Lung (tissue), 12 donors: ENCODE data around the gene VIP. TPM values are rescaled to one million over a fixed set of nuclear protein-coding genes. Genes with fewer than 3 reads are reported as not detected.

Source experiments
- ATAC-seq: fragments of 200-7000 bp; cut with Tn5 transposase; one replicate; pipeline ENCODE4 v1.9.1; 2020; ENCODE audit warnings: moderate number of reproducible peaks; ENCODE audit not compliant: insufficient read depth, low FRiP score
- DNase-seq, 3 donors: peaks; one replicate each; pipeline ENCODE4 v3.0.0-alpha.2; 2013 to 2017
- H3K27ac ChIP-seq, 2 donors: one replicate each; pipeline ENCODE4 v1.5.1; 2013; ENCODE audit warnings: mild to moderate bottlenecking in 2 of 2, moderate library complexity in 2 of 2, control low read depth in 1 of 2, inconsistent platforms in 1 of 2, low read depth in 1 of 2, low read length in 1 of 2
- H3K27me3 ChIP-seq, 3 donors: one replicate each; pipeline ENCODE4 v1.5.1; 2013; ENCODE audit warnings: low read length in 2 of 3; ENCODE audit not compliant: control insufficient read depth in 3 of 3, insufficient read depth in 3 of 3
- H3K36me3 ChIP-seq, 4 donors: one replicate each; pipeline ENCODE4 v1.5.1; 2013; ENCODE audit warnings: low read length in 4 of 4, mild to moderate bottlenecking in 1 of 4, moderate library complexity in 1 of 4; ENCODE audit not compliant: control insufficient read depth in 4 of 4, insufficient read depth in 4 of 4
- H3K4me1 ChIP-seq, 5 donors: one replicate each; pipeline ENCODE4 v1.5.1; 2013; ENCODE audit warnings: low read length in 5 of 5, mild to moderate bottlenecking in 2 of 5, moderate library complexity in 1 of 5; ENCODE audit not compliant: control insufficient read depth in 5 of 5, insufficient read depth in 5 of 5
- H3K4me3 ChIP-seq: one replicate; pipeline ENCODE4 v1.5.1; 2013; ENCODE audit warnings: mild to moderate bottlenecking, control low read depth, moderate library complexity
- H3K9ac ChIP-seq, 2 donors: one replicate each; pipeline ENCODE4 v1.5.1; 2013; ENCODE audit warnings: low read length in 2 of 2, control low read depth in 1 of 2; ENCODE audit not compliant: insufficient read depth in 1 of 2
- H3K9me3 ChIP-seq, 4 donors: one replicate each; pipeline ENCODE4 v1.5.1; 2013; ENCODE audit warnings: low read length in 3 of 4, mild to moderate bottlenecking in 1 of 4, moderate library complexity in 1 of 4; ENCODE audit not compliant: control insufficient read depth in 4 of 4, insufficient read depth in 3 of 4
- CTCF ChIP-seq: IDR thresholded peaks from 2 replicates; pipeline ENCODE4 v1.5.1; 2012; ENCODE audit warnings: mild to moderate bottlenecking; ENCODE audit errors: control extremely low read depth, extremely low read depth
- WGBS, 2 donors: extraction: QIAGEN DNeasy Blood & Tissue Kit; methylation state at CpG; one replicate each; pipeline ENCODE4 v1.1.7; 2013; 5-methylcytosine and 5-hydroxymethylcytosine counted together
- polyA plus RNA-seq, 2 donors: library from polyadenylated mRNA; stranded (reverse); fragments of 200-250 nt; gene quantifications; one replicate each; pipeline ENCODE4 v1.2.1, GENCODE V29; 2013
- total RNA-seq, 2 donors: library from RNA; depleted of rRNA in 1 of 2; stranded (reverse); fragments of >200 nt in 1 of 2; gene quantifications; one replicate each; pipeline ENCODE4 v1.2.1, GENCODE V29; 2014 to 2021
- donor health status: control.
- donor health status: control.
- donor health status: Bipolar disorder and iron deficiency.
- donor health status: healthy.
- donor health status: DM: yes; HTN: yes; CAD: no.

Gene VIP
- total and polyA plus RNA-seq, 4 donors = 0.35 to 13.0 (median 0.92) TPM

GRCh38 chr6:152748843-152749242 is 1.8 kb upstream of the VIP start:
- Histone ChIP-seq H3K9me3 (peaks cover 0 to 3% (median 0%) of the 10 kb centered on the region in 4 donors), H3K27me3 (no peaks in the 10 kb centered on the region), H3K27ac (no peak overlapping the region), H3K4me3 (no peak overlapping the region), H3K4me1 (no peaks in the 10 kb centered on the region), H3K9ac (no peak overlapping the region), H3K36me3 (no peaks in the 10 kb centered on the region)
- DNase-seq (peak in 2 of 3 donors; percentile 2 to 4), ATAC-seq (no peak)
- WGBS, 2 donors = 33 to 58% methylated on average over 1 of the region's 1 CpG
- TF ChIP-seq CTCF = no peak

- peaks cover 0 to 3% (median 0%) of the 10 kb centered on the region in 4 donors for H3K9me3 ChIP-seq
- no peaks in the 10 kb centered on the region for H3K4me1 ChIP-seq
- H3K36me3 ChIP-seq = no peaks in the 10 kb centered on the region
- ATAC-seq (no peak), DNase-seq (no peak)
- no peak overlapping the region for H3K27ac ChIP-seq
- 83 to 87% methylated on average over 1 of the region's 1 CpG for WGBS, 2 donors
- H3K9ac ChIP-seq = no peak overlapping the region
- no peaks in the 10 kb centered on the region for H3K27me3 ChIP-seq
- TF ChIP-seq CTCF = no peak
- no peak overlapping the region for H3K4me3 ChIP-seq
Measured at GRCh38 chr6:152749336-152749735, 1.3 kb upstream of the VIP start.

- no peak overlapping the region for H3K4me3 ChIP-seq
- H3K4me1 ChIP-seq = no peaks in the 10 kb centered on the region
- DNase-seq = no peak
- no peak for ATAC-seq
- H3K9me3 ChIP-seq = peaks cover 0 to 2% (median 0%) of the 10 kb centered on the region in 4 donors
- H3K27ac ChIP-seq = no peak overlapping the region
- H3K9ac ChIP-seq = no peak overlapping the region
- H3K36me3 ChIP-seq = no peaks in the 10 kb centered on the region
- TF ChIP-seq CTCF = no peak
- WGBS, 2 donors = 83 to 86% methylated on average over 3 of the region's 3 CpGs
- no peaks in the 10 kb centered on the region for H3K27me3 ChIP-seq
Measured at GRCh38 chr6:152765331-152765730, 14.7 kb downstream of the VIP start.

- ATAC-seq (no peak), DNase-seq (no peak)
- 81 to 88% methylated on average over 7 of the region's 7 CpGs for WGBS, 2 donors
- Histone ChIP-seq H3K4me3 (no peak overlapping the region), H3K9ac (no peak overlapping the region), H3K9me3 (peaks cover 0 to 2% (median 0%) of the 10 kb centered on the region in 4 donors), H3K27ac (no peak overlapping the region), H3K36me3 (no peaks in the 10 kb centered on the region), H3K27me3 (no peaks in the 10 kb centered on the region), H3K4me1 (no peaks in the 10 kb centered on the region)
- no peak for TF ChIP-seq CTCF
Measured at GRCh38 chr6:152769159-152769558, 18.6 kb downstream of the VIP start.
